COR-L47 (cell line): ENCODE measurements around the gene TPCN2.

ENCODE experiments used
- DNase-seq: peaks from one replicate; lab custom pipeline; 2025; lab: John Stamatoyannopoulos, UW

The TPCN2 gene

DNA sequence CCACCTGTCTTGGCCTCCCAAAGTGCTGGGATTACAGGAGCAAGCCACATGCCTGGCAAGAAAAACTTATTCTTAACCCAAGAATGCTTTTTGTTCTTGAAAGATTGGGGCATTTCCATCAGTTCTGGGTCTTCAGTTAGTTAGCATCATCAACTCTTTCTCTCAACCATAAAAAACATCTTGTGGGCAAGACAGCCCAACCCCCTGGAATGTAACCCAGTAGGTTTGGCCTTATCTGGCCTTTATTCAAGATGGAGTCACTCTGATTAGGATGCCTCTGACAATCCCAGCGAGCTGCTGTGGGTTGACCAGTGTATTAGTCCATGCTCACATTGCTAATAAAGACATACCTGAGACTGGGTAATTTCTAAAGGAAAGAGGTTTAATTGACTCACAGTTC lies 9.2 kb upstream of the TPCN2 start:
- DNase-seq: no peak

DNA sequence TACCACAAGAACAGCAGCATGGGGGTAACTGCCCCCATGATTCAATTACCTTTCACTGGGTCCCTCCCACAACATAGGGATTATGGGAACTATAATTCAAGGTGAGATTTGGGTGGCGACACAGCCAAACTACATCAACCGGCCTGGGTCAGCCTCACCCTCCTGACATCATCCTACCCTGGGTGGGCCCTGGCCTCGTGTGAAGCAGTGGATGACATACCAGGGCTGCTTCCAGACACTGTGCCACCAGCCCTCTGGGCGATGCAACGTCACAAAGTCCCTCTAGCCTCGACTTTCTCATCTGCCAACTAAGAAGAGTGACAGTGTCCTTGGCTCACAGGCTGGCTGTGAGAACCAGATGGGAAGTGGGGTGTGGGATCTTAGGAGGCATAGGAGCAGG lies 8.7 kb upstream of the TPCN2 start:
- DNase-seq: no peak

DNA sequence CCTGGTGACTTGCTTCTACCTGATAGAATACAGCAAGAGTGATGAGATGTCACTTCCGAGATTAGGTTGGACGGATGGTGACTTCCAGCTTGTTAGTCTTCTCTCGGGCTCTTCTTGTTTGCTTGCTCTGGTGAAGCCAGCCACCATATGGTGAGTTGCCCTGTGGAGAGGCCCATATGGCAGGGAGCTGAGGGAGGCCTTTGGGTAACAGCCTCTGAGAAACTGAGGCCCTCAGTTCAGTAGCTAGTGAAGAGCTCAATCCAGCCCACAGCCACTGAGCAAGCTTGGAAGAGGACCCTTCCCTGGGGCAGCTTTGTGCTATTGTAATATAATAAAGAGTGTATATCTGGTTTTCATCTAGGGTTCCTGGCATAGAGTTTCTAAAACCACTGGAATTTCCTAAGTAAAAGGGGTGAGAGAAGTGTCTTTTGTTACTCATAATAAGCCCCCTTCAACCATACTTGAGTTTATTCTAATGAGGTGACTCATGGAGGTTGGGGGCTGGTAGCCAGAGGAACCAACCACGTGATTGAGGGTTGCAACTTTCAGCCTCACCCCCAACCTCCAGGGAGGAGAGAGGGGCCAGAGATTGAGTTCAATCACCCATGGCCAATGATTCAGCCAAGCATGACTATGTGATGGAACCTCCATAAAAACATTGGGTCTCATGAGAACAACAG lies 8.0 kb upstream of the TPCN2 start:
- DNase-seq: no peak

DNA sequence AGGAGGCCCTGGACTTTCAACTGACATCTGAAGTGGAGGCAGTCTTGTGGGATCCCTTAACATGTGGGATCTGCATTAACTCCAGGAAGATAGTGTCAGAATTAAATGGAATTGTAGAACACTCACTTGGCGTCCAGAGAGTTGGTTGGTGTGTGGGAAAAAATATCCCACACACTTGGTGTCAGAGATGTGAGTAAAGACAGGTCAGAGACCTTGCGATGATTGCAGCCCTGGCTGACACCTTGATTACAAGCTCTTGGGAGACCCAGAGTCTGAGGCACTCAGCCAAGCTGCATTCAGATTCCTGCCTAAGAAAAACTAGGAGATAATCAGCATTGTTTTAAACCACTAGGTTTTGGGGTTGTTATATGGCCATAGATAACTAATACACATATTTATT lies 7.2 kb upstream of the TPCN2 start:
- no peak for DNase-seq

DNA sequence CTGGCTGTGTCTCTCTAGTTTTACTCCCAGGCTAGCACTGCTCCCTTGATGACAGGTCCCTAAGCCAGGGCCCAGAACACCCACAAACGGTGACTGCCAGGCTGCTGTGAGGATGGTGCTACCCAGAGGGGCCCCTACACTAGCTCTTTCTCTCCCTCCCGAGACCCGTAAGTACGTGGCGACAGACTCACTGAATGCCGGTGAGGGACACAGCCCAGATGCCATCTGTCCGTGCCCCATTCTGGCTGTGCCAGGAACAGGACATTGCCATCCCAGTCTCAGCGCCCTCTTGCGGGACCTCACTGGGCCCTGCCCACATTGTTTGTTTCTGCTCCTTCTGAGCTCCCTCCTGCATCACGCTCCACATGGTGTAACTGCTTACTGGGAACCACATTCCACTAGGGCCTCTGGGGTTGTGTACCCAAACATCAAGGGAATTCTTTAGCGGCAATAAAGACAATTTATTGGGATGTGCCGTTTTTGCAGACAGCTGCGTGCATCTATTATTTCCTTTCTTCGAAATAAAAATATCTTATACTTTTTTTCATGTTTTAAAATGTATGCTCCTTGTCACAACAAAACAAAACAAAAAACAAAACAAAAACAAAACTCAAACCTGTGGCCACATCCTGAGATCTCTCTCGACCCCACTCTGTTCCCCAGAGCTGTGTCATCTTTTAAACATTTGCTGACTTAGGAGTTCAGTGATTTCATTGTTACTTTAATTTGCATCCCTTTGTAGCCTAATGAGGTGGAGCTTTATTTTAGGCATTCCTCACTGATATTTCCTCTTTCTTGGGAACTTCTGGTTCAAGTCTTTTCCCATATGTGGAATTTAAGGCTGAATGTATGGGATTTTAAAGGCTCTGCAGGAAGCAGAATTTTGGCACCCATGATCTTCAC lies 4.4 kb upstream of the TPCN2 start:
- peak; percentile 39 for DNase-seq

DNA sequence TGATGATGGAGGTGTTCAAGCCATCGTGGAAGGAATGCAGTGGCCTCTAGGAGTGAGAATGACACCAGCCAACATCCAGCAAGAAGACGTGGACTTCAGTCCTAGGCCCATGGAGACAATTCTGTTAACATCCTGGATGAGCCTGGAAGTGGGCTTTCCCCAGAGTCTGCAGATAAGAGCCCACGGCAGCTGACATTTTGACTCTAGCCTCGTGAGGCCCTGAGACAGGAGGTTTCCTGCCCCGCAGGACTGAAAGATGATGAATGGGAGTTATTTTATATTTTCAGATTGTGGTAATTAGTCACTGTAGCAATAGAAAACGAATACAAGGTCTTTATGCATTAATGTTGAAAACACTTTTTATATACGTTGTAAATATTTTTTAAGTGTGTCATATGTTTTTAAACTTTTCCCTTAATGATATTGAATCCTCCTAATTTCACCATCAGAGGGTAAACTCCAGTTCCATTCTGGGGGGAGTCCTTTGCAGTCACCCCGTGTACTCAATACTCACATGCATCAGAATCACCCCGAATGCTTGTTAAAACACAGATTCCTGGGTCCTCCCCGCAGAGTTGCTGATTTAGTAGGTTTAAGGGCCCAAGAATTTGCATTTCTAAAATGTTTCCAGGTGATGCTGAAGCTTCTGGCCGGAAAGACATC lies 570 bp upstream of the TPCN2 start:
- no peak for DNase-seq

DNA sequence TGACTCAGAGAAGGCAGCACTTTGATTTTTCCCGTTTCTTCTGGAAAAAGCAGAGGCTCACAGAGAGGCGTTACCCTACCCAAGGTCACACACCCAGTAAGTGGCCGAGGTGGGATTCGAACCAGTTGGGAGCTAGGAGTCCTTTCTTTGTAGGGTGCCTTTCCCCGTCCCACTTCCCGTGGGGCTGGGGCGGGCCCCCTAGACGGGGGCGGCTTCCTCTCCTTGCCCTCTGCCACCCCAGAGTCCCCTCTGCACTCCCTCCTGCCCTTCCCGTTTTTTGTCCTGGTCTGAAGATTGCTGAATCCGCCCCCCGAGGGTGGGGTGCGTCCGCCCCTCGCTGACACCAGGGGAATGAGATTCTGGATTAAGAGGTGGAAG lies 747 bp downstream of the TPCN2 start:
- no peak for DNase-seq

DNA sequence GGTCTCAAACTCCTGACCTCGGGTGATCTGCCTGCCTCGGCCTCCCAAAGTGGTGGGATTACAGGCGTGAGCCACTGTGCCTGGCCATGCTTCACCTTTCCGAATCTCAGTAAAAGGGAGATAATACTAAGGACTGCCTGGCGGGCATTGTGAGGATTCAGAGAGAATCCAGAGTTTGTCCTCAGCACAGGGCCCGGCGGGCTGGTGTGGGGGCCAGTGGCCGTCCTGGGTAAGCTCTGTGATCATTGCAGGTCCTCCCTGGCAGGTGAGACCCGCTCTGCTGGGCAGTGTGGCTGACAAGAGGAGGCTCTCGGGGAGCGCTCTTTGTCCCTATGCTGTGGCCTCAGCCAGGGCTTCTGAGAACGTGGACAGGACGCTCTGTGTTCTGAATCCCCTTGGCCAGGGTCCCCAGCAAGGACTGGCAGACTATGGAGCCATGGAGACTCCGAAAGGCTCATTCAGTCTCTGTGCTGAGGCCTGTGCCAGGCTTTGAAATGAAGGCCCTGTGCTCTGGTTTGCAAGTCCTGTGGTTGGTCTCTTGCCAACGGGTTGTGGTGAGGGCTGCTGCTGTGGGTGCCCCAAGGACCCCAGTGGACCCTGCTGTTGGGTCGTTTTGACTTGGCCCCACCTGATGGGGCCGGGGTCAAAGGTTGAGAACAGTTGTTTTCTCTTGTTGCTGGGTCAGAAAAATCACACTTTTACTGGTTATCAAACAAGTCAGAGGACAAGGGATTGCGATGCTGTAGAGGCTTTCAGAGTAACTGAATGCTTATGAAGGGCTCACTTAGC lies 2.1 kb downstream of the TPCN2 start:
- DNase-seq: no peak

DNA sequence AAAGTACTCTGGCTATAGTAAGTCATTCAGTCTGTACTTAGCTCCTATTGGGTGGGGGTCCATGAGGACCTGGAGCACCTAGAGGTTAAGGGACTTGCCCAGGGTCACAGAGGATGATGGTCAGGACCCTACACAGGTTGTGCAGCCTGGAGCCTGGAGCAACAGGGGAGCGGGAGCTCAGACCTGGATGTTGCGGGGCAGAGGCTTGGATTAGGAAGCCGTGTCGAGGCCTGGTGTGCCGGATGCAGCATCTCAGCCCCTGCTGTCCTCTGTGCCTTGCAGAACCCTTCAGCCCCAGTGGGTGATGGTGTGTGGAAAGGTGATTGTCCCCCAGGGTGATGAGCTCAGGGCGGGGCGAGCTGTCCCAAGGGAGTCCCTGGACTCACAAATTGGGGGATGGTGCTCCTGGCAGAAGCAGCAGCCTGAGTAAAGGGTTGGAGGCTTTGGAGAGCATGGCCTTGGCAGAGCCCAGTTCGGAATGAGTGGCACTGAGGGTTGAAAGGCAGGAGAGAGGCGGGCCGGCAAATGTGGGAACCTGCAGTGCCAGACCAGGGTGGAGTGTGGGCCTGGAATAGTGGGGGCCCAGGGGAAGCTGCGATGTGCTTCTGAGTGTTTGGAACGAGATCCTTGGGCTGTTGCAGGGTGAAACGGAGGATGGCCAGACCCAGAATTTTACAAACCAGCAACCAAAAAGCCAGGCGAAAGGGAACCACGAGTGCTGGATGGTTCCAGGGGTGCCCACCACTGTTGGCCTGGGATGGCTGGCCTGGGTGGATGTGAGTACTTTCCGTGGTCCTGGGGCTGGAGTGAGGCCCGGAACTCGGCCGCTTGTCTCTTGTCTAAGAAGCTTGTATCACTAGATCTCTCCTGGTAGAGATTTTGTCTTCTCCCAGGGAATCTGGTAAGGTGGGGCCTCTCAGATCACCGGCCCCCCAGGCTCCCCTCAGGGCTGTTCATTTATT lies 2.9 kb downstream of the TPCN2 start:
- DNase-seq: no peak

DNA sequence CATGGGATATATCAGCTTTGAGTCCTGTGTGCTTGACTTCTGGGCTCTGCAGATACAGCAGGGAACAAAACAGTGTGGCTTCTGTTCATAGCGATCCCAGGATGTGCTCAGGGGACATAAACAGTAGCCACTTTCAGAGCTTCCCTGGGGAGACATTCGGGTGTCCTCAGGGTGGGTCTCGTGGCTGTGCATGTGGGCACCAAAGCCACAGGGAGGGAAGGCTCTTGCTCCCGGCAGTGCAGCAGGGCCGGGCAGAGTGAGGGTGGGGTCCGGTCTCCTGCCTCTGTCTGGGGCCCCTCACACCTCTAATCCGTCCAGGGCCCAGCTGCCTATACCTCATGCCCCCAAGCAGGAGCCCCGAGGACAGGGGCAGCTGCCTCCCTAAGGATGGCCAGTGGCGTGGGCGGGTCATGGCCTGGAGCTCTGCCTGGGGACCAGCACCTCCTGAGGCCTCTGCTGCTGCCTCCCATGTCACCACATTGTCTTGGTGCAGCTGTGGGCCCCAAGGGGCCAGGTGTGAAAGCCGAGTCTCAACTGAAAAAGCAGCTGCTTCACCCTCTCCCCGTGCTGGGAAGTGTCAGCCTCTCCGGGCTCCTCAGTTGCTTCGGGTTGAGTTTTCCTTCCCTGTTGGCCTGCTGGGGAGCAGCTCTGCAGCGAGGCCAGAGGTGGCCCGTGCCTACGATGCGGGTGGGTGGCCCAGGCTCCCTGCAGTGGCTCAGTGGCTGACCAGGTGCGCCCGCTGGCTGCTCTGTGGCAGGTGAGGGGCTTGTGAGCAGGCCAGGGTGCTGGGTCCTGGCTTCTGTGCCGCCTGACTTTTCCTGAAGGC lies 3.8 kb downstream of the TPCN2 start:
- no peak for DNase-seq

DNA sequence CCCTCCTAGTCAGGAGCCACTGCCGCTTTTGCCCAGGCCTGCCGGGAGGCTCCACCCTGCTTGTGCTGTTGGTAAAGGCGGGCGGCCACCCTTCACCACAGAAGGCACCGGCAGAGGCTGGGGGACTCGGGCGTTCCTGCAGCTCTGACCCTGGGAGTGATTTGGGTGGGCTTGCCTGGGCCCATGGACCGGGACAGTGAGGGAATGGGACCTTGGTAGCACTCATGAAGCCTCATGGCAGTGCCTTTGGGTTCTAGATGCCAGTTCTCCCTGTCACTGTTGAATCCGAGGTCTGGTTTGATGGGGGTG lies 4.4 kb downstream of the TPCN2 start:
- no peak for DNase-seq

DNA sequence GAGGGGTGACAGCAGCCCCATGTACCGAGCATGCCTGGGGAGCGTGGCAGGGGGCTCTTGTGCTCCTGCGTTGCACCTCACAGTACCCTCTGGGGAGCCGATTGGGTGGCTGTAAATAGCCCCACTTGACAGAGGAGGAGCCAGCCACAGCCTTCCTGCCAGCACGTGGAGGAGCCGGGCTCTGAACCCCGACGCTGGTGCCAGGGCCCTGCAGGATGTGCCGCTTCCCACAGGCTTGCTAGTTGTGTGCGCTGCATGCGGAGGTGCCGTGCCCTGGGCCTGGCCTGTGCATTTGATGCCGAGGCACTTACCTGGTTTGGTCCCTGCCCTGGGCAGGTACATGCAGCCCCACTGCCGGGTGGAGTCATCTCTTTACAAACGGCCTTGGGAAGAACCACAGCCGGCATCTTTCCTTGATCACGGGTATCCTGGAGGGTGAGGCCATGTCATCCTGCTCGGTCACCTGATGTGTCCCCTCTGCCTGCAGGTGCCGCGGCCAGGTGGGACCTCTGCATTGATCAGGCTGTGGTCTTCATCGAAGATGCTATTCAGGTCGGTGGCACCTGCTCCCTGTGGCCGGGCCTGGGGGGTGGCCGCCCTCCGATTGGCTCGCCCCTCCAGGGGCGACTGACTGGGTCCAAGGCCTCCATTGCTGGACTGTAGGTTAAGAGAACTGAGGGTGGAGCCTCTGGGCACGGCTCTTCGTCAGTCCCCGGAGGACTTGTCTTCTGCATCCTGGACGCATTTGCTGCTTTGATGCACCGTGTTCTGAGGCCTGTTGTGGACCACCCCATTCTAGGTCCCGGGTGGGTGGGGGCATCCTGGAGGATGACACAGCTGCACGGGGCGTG lies 5.0 kb downstream of the TPCN2 start:
- no peak for DNase-seq

DNA sequence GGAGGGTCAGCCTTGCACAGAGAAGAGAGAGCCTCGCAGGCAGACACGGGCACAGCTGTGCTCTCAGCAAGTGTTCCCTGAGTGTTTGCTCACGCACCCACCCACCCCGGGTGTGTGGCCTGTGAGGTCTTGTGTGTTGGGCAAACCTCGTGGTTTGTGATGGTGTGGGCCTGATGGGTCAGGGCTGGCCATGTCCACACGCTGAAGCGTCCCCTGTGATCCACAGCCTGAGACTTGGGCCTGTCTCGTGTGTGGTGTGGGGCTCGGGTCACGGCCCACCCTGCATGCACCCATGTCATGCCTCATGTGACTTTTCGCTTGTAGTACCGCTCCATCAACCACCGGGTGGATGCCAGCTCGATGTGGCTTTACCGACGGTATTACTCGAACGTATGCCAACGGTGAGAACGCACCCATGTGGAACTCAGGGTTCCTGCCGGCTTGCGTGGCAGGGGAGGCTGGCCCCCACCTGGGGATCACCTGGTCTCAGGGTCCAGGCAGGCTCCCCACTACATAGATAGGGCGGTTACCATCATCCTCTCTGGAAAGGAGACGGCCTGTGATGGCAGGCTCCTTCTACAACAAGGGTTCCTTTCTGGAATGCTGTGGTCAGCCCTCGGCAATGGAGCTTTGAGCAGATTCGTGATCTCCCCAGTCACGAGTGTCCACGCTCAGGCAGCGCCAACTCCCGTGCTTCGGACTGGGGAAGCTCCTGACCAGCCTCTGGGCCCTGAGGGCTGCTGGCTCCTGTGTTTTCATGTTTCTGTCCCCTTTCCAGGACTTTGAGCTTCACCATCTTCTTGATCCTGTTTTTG lies 5.9 kb downstream of the TPCN2 start:
- DNase-seq: no peak

DNA sequence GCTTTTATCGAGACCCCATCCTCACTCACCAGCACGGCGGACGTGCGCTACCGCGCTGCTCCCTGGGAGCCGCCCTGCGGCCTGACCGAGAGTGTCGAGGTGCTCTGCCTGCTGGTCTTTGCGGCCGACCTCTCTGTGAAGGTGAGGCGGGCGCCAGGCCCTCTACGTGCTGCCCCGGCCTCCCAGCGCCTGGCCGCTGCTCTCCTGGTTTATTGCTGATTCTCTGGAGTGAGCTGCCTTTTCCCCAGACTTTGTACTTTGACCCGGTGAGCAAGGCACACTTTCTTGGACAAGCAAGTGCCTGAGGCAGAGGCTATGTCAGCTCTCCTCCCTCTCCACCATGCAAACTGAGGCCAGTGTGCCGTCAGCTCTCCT lies 6.5 kb downstream of the TPCN2 start:
- no peak for DNase-seq

DNA sequence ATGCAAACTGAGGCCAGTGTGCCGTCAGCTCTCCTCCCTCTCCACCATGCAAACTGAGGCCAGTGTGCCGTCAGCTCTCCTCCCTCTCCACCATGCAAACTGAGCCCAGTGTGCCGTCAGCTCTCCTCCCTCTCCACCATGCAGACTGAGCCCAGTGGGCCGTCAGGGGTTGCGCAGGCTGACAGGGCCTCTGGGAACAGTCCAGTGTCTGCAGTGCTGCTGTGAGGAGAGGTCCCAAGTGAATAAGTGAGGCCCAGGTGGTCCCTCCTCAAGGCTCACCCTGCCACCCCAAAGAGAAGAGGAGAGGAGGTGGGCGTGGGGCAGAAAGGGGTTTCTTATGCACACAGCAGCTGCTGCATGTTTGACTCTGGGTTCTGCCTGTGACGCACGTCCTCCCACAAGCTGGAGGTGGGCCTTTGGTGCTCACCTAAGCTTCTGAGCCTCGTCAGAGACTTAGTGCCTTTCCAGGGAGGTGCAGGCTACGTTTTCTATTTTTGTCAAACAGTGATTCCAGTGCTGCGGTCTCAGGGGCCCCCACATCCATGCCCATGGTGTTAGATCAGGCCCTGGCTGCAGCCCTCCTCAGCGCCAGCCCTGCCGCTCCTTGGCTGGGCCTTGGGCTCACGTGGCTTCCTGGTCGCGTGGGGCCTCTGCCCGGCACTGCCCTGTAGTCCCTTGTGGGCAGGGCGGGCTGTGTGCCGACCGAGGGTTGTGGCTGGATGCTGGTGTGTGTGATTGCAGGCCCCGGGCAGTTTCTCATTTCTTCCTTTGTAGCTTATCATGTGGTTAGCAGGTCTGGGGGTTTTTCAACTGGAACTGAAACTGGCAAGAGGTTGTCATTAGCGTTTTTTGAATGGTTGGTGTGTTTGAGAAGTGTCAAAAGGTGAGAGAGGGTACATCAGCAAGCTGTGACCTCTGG lies 7.1 kb downstream of the TPCN2 start:
- DNase-seq: no peak

DNA sequence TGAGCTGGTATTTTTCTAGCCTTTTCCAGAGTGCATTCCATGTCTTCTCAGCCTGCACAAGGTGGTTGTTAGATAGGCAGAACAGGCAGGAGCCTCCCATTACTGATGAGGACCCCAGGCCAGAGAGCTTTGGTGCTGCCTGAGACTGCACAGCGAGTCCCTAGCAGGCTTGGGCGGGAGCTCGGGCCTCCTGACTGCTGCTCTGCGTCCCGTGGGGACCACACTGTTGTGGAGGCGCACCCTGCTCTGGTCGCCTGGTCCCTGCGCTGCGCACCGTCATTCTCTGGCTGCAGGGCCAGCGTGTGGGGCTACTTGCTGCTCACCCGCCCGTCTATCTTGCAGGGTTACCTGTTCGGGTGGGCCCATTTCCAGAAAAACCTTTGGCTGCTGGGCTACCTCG lies 8.5 kb downstream of the TPCN2 start:
- no peak for DNase-seq

DNA sequence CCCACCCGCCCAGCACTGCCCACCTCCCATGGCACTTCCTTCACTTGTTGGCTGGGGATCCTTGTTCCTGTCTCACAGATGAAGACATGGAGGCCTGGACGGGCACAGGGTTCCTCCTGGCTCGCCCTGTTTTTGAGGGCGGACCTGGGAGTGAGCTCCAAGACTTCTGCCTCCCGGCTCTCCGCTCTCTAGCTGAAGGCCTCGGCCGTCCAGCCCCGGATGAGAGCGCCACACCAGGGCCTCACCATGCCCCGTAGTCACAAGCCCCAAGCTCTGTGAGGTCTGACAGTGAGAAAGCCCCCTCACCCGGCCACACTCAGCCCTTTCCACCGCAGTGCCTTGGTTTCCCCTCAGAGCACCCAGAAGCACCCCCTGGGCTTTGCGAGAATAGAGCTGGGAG lies 9.1 kb downstream of the TPCN2 start:
- no peak for DNase-seq
